GM21737 (cell line): ENCODE measurements around the gene BSPRY.
A peak's percentile ranks its signal among the peaks of the same experiment; 100 is the strongest.
"Not testable (repeated sequence)": the region's sequence is repeated elsewhere in the genome, so short reads cannot be mapped to it uniquely, and the experiment has no call there.

Experiments used
- ATAC-seq: cut with Tn5 transposase; IDR thresholded peaks from one replicate; pipeline ENCODE4 v1.9.1; 2021; ENCODE audit warnings: mild to moderate bottlenecking, moderate library complexity; ENCODE audit not compliant: unreplicated experiment

BSPRY gene

DNA sequence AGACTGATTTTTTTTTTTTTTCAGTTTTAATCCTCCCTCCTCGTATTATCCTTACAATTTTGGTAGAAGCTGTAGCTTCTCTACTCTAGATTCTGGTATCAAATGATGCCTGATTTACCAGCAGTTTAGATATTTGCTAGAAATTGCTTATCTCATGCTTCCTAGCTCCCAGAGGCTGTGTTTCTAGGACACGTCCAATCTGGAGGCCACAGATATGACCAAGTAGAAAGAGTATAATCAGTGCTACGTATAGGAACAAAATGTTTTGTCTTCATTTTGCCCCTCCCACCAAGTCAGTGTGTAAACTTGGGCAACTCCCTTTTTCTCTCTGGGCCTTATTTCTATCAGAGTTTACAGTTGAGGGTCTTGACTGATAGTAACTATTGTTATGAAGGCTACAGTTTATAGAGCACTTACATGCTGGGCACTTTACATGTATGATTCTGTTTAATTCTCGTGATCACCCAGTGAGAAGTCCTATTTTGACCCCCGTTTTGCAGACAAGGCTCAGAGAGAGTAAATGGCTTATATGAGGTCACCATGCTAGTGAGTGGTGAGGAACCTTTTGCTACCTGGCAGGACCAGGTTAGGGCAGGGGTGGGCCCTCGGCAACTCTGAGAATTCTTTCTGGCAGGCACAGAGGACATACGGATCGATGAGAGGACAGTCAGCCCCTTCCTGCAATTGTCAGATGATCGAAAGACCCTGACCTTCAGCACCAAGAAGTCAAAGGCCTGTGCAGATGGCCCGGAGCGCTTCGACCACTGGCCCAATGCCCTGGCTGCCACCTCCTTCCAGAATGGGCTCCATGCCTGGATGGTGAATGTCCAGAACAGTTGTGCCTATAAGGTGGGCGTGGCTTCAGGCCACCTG is 19.9 kb downstream of the BSPRY start:
- ATAC-seq: no peak

DNA sequence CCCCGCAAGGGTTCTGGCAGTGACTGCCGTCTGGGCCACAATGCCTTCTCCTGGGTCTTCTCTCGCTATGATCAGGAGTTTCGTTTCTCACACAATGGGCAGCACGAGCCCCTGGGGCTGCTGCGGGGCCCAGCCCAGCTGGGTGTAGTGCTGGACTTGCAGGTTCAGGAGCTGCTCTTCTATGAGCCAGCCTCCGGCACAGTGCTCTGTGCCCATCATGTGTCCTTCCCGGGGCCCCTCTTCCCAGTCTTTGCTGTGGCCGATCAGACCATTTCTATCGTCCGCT is 20.5 kb downstream of the BSPRY start:
- no peak for ATAC-seq

DNA sequence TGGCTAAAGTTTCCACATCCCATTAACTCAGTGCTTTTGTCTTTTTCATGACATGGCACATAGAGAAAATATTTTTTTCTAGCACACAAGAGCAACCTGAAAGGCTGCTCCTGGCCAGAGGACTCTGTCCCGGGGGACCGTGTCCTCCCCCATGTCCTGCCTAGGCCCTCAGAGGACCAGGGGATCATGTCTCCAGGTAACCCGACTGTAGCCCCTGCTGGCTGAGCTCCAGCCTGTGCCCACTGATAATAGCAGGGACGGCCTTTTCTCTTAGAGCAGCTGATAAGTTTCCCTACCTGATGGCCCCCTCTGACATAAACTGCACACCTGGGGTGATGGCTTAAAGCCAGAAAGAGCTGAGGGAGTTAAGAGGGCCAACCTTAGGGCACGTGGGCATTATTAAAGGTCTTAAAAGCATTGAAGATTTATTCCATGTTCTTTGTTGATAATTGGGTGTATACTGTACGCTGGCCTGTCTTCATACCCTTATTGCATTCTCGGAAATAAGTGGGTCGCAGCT is 21.5 kb downstream of the BSPRY start:
- ATAC-seq: no peak

DNA sequence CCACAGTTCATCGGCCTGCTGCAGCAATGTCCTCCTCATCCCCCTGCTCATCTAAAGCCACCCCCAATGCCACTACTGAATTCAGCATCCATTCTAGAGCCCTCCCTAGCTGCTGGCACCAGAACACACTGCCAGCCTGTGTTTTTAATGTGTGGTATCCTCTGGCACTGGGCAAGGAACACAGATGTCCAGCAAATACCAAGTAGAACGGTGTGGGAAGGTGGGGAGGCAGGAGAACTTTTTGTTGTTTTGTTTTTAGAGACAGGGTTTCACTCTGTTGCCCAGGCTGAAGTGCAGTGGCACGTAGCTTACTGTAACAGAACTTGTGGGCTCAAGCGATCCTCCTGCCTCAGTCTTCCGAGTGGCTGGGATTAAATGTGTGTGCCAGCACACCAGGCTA is 22.7 kb downstream of the BSPRY start:
- ATAC-seq: no peak

DNA sequence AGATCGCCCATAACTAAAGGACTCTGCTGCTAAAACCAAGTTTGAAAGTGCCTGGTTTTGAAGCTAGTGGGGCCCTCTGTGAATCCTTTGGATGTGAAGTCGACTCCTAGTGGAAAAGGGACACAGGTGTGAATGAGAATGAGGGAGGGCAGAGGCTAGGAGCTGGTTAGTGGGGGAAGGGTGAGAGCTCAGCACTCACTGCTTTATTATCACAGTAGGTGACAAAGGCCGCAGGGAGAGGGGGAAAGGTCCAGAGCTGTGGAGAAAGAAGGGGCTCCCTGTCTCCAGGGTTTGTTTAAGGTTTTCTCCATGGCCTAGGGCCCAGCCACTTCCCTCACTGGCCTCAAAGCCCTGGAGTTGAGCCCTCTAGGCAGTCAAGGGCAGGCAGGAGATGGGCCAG is 23.9 kb downstream of the BSPRY start:
- ATAC-seq: no peak

DNA sequence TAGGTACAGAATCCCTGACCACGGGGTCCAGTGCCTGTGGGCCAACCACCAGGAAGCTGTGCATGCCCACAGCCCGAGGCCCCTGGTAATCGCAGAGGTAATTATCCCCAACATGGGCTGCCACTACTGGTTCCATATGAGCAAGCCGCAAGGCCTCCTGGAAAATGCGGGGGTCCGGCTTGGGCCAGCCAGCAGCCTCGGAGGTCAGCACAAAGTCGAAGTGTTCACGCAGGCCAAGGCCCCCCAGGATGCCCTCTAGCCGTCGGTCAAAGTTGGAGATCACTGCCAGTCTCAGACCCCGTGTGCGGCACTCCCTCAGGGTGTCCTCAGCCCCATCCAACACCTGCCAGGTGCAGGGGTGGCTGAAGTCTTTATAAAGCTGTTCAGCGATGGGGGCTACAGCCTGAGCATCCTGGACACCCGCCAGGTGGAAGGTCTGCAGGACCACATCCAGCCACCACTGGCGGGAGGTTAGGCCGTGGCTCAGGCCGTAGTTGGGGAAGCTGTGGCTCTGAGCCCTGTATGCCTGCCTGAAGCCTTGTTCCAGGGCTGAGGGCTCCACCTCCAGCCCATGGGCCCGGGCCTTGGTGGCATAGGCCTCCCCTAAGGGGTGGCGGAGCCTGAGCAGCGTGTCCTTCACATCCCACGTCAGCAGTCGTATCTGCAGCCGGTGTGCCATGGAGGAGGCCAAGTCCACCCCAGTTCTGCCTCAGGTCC is 24.5 kb downstream of the BSPRY start:
- ATAC-seq: no peak

DNA sequence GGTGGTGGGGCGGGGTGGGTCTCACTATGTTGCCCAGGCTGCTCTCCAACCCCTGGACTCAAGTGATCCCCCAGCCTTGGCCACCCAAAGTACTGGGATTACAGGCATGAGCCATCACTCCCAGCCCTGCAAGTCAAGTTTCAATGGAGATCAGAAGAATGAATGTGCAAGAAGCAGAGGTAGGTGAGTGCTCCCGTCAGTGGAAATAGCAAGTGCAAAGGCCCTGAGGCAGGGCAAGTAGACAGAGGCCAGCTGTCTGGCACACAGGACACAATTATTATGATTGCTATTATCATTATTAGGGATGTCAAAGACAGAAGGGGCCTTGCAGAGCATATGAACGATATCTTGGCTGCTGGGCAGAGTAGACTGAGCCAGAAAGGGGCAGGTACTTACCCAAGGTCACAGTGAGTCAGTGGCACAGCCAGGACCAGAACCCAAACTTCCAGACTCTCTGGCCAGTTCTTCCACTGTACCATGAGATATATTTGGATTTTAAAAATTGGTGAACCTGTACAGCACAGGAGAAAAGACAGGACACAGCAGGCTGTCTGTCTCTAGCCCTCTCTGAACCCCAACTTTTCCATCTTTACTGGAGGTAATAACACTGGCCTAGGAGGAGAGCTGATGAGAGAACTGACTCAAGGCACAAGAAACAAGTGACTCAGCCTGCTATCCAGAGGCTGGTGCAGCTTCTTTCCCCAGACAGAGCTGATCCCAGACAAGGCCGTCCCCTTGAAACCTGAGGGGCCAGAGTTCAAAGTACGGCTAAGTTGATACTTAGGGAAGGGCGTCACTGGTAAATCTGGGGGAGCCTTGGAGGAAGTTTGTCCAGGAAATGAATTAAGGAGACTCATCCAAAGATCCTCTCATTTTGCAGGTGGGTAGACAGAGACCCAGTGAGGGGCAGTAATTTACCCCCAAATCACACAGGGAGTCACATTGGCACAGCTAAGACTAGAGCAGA is 26.0 kb downstream of the BSPRY start:
- ATAC-seq: no peak

DNA sequence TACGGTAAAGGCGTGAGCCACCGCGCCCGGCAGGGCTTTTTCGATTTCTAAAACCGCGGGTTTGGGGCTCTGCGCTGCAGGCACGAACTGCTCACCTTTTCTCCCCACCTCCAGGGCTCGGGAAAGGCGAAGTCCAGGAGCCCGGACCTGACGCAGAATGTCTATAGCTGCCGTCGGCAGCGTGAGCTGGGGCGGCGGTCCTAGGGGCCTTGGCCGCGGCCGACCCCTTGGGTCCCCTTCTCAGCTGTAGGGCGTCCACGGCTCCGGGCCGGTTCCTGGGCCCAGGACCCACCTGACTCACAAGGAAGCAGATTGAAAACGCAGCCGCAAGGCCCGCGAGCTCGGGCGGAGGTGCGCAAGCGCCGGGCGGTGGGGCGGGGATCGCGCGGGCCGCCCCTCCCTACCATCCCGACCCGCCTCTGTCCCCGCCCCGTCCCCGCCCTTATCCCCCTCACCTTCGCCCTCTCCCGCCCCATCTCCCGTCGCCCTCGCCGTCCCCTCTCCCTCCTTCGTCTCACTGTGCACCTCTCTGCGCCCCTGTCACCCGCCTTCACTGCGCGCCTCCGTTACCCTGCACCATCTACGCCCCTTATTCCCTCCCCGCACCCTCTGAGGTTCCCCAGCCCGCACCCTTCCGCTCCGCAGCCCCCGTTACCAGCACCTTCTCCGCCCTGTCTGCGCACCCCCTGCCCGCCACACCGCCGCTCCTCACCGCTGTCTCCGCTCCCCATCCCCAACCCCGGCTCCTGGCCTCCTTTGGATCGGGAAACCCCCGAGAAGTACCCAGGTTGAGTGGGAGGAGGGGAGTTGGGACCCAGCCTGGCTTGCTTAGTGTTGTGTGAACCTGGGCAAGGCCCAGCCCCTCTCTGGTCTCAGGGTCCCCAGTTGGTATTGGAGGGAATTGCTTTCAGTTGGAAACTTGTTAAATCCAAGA is 27.6 kb downstream of the BSPRY start, which contains the start of gene HDHD3:
HDHD3 (minus strand) TSS at position 353 of the 934 bp plus-strand sequence. CDS start 2,632 bp downstream, outside the sequence.
- ATAC-seq: peak; percentile 78

DNA sequence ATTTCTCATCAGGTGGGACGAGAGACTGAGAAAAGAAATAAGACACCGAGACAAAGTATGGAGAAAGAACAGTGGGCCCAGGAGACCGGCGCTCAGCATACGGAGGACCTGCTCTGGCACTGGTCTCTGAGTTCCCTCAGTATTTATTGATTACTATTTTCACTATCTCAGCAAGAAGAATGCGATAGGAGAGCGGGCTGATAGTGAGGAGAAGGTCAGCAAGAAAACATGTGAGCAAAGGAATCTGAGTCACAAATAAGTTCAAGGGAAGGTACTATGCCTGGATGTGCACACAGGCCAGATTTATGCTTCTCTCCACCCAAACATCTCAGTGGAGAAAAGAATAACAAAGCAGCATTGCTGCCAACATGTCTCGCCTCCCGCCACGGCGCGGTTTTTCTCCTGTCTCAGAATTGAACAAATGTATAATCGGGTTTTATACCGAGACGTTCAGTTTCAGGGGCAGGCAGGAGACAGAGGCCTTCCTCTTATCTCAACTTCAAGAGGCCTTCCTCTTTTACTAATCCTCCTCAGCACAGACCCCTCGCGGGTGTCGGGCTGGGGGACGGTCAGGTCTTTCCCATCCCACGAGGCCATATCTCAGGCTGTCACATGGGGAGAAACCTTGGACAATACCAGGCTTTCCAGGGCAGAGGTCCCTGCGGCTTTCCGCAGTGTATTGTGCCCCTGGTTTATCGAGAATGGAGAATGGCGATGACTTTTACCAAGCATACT is 29.9 kb downstream of the BSPRY start:
- ATAC-seq: not testable (repeated sequence)

DNA sequence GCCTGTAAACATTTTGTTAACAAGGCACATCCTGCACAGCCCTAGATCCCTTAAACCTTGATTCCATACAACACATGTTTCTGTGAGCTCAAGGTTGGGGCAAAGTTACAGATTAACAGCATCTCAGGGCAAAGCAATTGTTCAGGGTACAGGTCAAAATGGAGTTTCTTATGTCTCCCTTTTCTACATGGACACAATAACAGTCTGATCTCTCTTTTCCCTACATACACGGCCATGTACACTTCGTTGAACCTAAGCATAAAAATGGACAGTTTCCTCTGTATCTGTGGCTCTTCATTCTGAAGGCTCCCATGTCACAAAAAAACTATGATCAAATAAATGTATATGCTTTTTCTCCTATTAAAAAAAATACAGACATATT is 30.5 kb downstream of the BSPRY start:
- not testable (repeated sequence) for ATAC-seq

- ATAC-seq: peak; percentile 53
Measured at GRCh38 chr9:113380869-113381378, 31.6 kb downstream of the BSPRY start.

- not testable (repeated sequence) for ATAC-seq
Measured at GRCh38 chr9:113381441-113381840, 32.1 kb downstream of the BSPRY start.

DNA sequence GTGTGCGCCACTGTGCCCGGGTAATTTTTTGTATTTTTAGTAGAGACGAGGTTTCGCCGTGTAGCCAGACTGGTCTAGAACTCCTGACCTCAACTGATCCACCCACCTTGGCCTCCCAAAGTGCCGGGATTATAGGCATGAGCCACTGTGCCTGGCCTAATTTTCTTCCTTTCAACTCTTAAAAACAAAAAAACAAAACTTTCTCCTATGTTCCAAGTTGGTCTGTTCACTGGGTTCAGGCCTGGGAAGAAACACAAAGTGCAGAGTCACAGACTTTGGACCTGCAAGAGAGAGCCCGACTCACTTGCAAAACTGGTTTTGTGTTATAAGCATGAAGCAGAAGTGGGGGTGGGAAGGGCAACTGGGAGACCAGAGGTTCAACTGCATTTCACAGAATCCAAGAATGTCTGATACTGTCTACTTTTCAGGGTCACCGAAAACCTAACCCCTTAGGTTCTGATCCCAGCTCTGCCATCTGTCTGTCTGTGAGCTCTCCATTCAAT is 32.6 kb downstream of the BSPRY start:
- no peak for ATAC-seq

GRCh38 chr9:113386571-113387393 is 37.4 kb downstream of the BSPRY start:
- ATAC-seq: no peak

GRCh38 chr9:113387560-113388230 is 38.4 kb downstream of the BSPRY start:
- no peak for ATAC-seq

GRCh38 chr9:113388833-113389232 is 39.5 kb downstream of the BSPRY start:
- no peak for ATAC-seq

DNA sequence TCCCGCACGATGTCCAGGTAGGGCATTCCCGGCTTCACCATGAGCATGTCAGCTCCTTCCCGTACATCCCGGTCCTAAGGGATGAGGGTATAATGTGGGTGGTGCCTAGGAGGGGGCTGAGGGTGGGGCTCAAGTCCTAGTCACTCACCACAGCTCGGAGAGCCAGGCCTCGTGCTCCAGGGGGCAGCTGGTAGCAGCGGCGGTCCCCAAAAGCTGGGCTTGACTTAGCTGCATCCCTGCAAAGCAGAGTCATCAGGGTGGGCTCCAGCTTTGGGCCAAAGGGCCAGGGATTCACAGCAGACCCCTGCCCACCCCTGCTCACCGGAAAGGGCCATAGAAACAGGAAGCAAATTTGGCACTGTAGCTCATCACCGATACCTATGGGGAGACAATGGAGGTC is 40.1 kb downstream of the BSPRY start:
- ATAC-seq: no peak
